Fibroblast of lung (primary cell): ENCODE measurements around the gene ACSS1.

Experiments
- EZH2 ChIP-seq: IDR thresholded peaks from 2 replicates; pipeline ENCODE4 v1.5.1; 2012; ENCODE audit warnings: low read length, control low read depth, mild to moderate bottlenecking; ENCODE audit errors: missing control alignments
- TF ChIP-seq, protein P1 (sequence below), 2 donors: IDR thresholded peaks in 1 of 2; conservative IDR thresholded peaks in 1 of 2; 1 replicate in 1 of 2; 2 replicates in 1 of 2; pipeline ENCODE4 v1.5.1; 2011 to 2012; ENCODE audit warnings: low read length in 2 of 2, control low read depth in 1 of 2, inconsistent platforms in 1 of 2, low read depth in 1 of 2, mild to moderate bottlenecking in 1 of 2

- TF ChIP-seq, protein P1, sequence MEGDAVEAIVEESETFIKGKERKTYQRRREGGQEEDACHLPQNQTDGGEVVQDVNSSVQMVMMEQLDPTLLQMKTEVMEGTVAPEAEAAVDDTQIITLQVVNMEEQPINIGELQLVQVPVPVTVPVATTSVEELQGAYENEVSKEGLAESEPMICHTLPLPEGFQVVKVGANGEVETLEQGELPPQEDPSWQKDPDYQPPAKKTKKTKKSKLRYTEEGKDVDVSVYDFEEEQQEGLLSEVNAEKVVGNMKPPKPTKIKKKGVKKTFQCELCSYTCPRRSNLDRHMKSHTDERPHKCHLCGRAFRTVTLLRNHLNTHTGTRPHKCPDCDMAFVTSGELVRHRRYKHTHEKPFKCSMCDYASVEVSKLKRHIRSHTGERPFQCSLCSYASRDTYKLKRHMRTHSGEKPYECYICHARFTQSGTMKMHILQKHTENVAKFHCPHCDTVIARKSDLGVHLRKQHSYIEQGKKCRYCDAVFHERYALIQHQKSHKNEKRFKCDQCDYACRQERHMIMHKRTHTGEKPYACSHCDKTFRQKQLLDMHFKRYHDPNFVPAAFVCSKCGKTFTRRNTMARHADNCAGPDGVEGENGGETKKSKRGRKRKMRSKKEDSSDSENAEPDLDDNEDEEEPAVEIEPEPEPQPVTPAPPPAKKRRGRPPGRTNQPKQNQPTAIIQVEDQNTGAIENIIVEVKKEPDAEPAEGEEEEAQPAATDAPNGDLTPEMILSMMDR (conservative IDR thresholded peaks at IDR 0.05 in 1 of 2, IDR thresholded peaks at IDR 0.05 in 1 of 2; ENCODE audit: low read depth in 1 of 2, low read length in 2 of 2): no peak
- TF ChIP-seq EZH2: no peak
Measured at GRCh38 chr20:25030649-25031207, 27.2 kb downstream of the ACSS1 start.
